HG03520 (cell line): ENCODE measurements around the gene OMP.

Experiments used
- ATAC-seq: cut with Tn5 transposase; IDR thresholded peaks from one replicate; pipeline ENCODE4 v1.9.1; 2021; ENCODE audit warnings: mild to moderate bottlenecking, moderate library complexity; ENCODE audit not compliant: unreplicated experiment

OMP gene

GRCh38 chr11:77152846-77153245 is 50.2 kb downstream of the OMP start:
- no peak for ATAC-seq
